KMS-11 (cell line): ENCODE data around the gene ARHGEF28.

Experiments used
- H2AFZ ChIP-seq: fragments of 200-600 bp; sonication (generic); 2 replicates; pipeline ENCODE4 v1.6.1; 2016; ENCODE audit warnings: antibody characterized with exemption, mixed run types, low read depth
- H3K27ac ChIP-seq: fragments of 200-600 bp; sonication (generic); 2 replicates; pipeline ENCODE4 v1.6.1; 2016; ENCODE audit warnings: mild to moderate bottlenecking, mixed run types
- H3K27me3 ChIP-seq: fragments of 200-600 bp; sonication (generic); 2 replicates; pipeline ENCODE4 v1.6.1; 2017; ENCODE audit warnings: mild to moderate bottlenecking, low read depth, mixed run types, moderate library complexity; ENCODE audit not compliant: insufficient read depth
- H3K36me3 ChIP-seq: fragments of 200-600 bp; sonication (generic); 2 replicates; pipeline ENCODE4 v1.6.1; 2017; ENCODE audit warnings: mild to moderate bottlenecking, mixed run types; ENCODE audit not compliant: insufficient read depth
- H3K4me1 ChIP-seq: fragments of 200-600 bp; sonication (generic); 2 replicates; pipeline ENCODE4 v1.6.1; 2016; ENCODE audit warnings: mild to moderate bottlenecking, low read depth, mixed run types; ENCODE audit not compliant: poor library complexity, severe bottlenecking
- H3K4me2 ChIP-seq: fragments of 200-600 bp; sonication (generic); 2 replicates; pipeline ENCODE4 v1.7.0; 2016; ENCODE audit warnings: mild to moderate bottlenecking, mixed run types
- H3K4me3 ChIP-seq: fragments of 200-600 bp; sonication (generic); IDR thresholded peaks from 2 replicates; pipeline ENCODE4 v1.6.1; 2017; ENCODE audit warnings: low read depth, low read length, mixed read lengths; ENCODE audit not compliant: insufficient read depth
- H3K79me2 ChIP-seq: fragments of 200-600 bp; sonication (generic); 2 replicates; pipeline ENCODE4 v1.6.1; 2016; ENCODE audit warnings: low read depth, mixed run types; ENCODE audit not compliant: insufficient read depth
- H3K9ac ChIP-seq: fragments of 200-600 bp; sonication (generic); 2 replicates; pipeline ENCODE4 v1.6.1; 2016; ENCODE audit warnings: mild to moderate bottlenecking, mixed run types
- H4K20me1 ChIP-seq: fragments of 200-600 bp; sonication (generic); 2 replicates; pipeline ENCODE4 v1.6.1; 2016; ENCODE audit warnings: mild to moderate bottlenecking, mixed run types; ENCODE audit not compliant: insufficient read depth
- CTCF ChIP-seq: fragments of 200-600 bp; sonication (generic); conservative IDR thresholded peaks from 2 replicates; pipeline ENCODE4 v1.6.1; 2017; ENCODE audit warnings: low read depth, mild to moderate bottlenecking, antibody characterized with exemption, low read length, moderate library complexity, mixed read lengths

The ARHGEF28 gene

GRCh38 chr5:73607228-73607627, 18.8 kb upstream of the ARHGEF28 start:
- Histone ChIP-seq H4K20me1 (no peaks in the 10 kb centered on the region), H3K27me3 (no peaks in the 10 kb centered on the region), H2AFZ (no peak overlapping the region), H3K4me1 (no peaks in the 10 kb centered on the region), H3K4me2 (no peak overlapping the region), H3K27ac (no peak overlapping the region), H3K79me2 (no peaks in the 10 kb centered on the region), H3K4me3 (no peak overlapping the region), H3K9ac (no peak overlapping the region), H3K36me3 (no peaks in the 10 kb centered on the region)
- no peak for TF ChIP-seq CTCF

GRCh38 chr5:73612799-73613198, 13.2 kb upstream of the ARHGEF28 start:
- H3K27ac ChIP-seq, result no peak overlapping the region
- TF ChIP-seq CTCF, result no peak
- no peaks in the 10 kb centered on the region for H3K36me3 ChIP-seq
- no peak overlapping the region for H3K4me2 ChIP-seq
- H3K27me3 ChIP-seq, result no peaks in the 10 kb centered on the region
- no peaks in the 10 kb centered on the region for H4K20me1 ChIP-seq
- H3K9ac ChIP-seq, result no peak overlapping the region
- H3K4me1 ChIP-seq, result peaks cover 2% of the 10 kb centered on the region
- no peak overlapping the region for H2AFZ ChIP-seq
- H3K79me2 ChIP-seq, result no peaks in the 10 kb centered on the region
- H3K4me3 ChIP-seq, result no peak overlapping the region

GRCh38 chr5:73615085-73615484, 10.9 kb upstream of the ARHGEF28 start:
- no peaks in the 10 kb centered on the region for H4K20me1 ChIP-seq
- H3K36me3 ChIP-seq, result no peaks in the 10 kb centered on the region
- TF ChIP-seq CTCF, result no peak
- no peak overlapping the region for H3K4me2 ChIP-seq
- no peak overlapping the region for H3K9ac ChIP-seq
- no peaks in the 10 kb centered on the region for H3K79me2 ChIP-seq
- H3K4me1 ChIP-seq, result peaks cover 3% of the 10 kb centered on the region
- no peak overlapping the region for H3K27ac ChIP-seq
- H3K27me3 ChIP-seq, result no peaks in the 10 kb centered on the region
- no peak overlapping the region for H3K4me3 ChIP-seq
- no peak overlapping the region for H2AFZ ChIP-seq

- H3K27me3 ChIP-seq, result no peaks in the 10 kb centered on the region
- H3K4me3 ChIP-seq, result no peak overlapping the region
- H3K4me1 ChIP-seq, result peaks cover 3% of the 10 kb centered on the region
- TF ChIP-seq CTCF, result no peak
- no peak overlapping the region for H2AFZ ChIP-seq
- H3K36me3 ChIP-seq, result no peaks in the 10 kb centered on the region
- H3K9ac ChIP-seq, result no peak overlapping the region
- no peak overlapping the region for H3K4me2 ChIP-seq
- H4K20me1 ChIP-seq, result no peaks in the 10 kb centered on the region
- no peaks in the 10 kb centered on the region for H3K79me2 ChIP-seq
- H3K27ac ChIP-seq, result no peak overlapping the region
Observed at GRCh38 chr5:73615947-73616346, 10.0 kb upstream of the ARHGEF28 start.
